ENCODE data around the gene TCIRG1. TPM values are rescaled to one million over a fixed set of nuclear protein-coding genes. Genes with fewer than 3 reads are reported as not detected.

Gene TCIRG1
- total and polyA plus RNA-seq, 2 of the 13 experiments (the other 11 are each of a cell fraction or from before 2014, with no cell fraction given), result 48.0 to 69.6 TPM

GRCh38 chr11:68021167-68021787 is 17.5 kb upstream of the TCIRG1 start (continued):
- TF ChIP-seq ZNF407 (CRISPR knock-in tag; IDR thresholded peaks at IDR 0.05; ENCODE audit: not compliant biosample characterization) (no peak), ZNF274 (CRISPR knock-in tag; IDR thresholded peaks at IDR 0.05) (no peak), MAFF (IDR thresholded peaks at IDR 0.05; ENCODE audit: low read depth, low read length) (no peak), ZC3H4 (CRISPR knock-in tag; IDR thresholded peaks at IDR 0.05; ENCODE audit: borderline replicate concordance) (no peak), ARID4A (CRISPR knock-in tag; IDR thresholded peaks at IDR 0.05; ENCODE audit: borderline replicate concordance) (0 out of 2 replicates have a peak, but pooled peaks have one; percentile 30), ZNF883 (CRISPR knock-in tag; IDR thresholded peaks at IDR 0.05; ENCODE audit: not compliant biosample characterization) (peak; percentile 52), TBX2 (CRISPR knock-in tag; IDR thresholded peaks at IDR 0.05; ENCODE audit: borderline replicate concordance) (no peak), RAD21 (CRISPR knock-in tag; IDR thresholded peaks at IDR 0.05) (peak; percentile 77), ZNF142 (CRISPR knock-in tag; IDR thresholded peaks at IDR 0.05) (no peak)

All from HepG2 (cell line).